Measurements from ENCODE around the gene PTPN14.

- TF ChIP-seq CTCF (IDR thresholded peaks at IDR 0.05; ENCODE audit: poor library complexity, severe bottlenecking): no peak
- TF ChIP-seq MXI1 (conservative IDR thresholded peaks at IDR 0.05; ENCODE audit: poor library complexity, severe bottlenecking): no peak
- TF ChIP-seq RAD21 (conservative IDR thresholded peaks at IDR 0.05): no peak
- no peak for TF ChIP-seq REST (IDR thresholded peaks at IDR 0.05; ENCODE audit: borderline replicate concordance)
- TF ChIP-seq TAF1 (IDR thresholded peaks at IDR 0.05; ENCODE audit: low read depth): no peak
- TF ChIP-seq EZH2 (IDR thresholded peaks at IDR 0.05; ENCODE audit: borderline replicate concordance, insufficient read depth, low read length, poor library complexity, severe bottlenecking): no peak
Observed at GRCh38 chr1:214305164-214305751, 246.1 kb downstream of the PTPN14 start.

All from neural cell (in vitro differentiated cells).